NCI-H345 treated with DMSO at 0.1 percent for 48 hours (cell line): ENCODE measurements around the gene HADHA.
"Not testable (repeated sequence)": the region's sequence is repeated elsewhere in the genome, so short reads cannot be mapped to it uniquely, and the experiment has no call there.

Experiments
- DNase-seq: peaks from one replicate; lab custom pipeline; 2025; ENCODE audit not compliant: unreplicated experiment; lab: John Stamatoyannopoulos, UW

HADHA gene

DNA sequence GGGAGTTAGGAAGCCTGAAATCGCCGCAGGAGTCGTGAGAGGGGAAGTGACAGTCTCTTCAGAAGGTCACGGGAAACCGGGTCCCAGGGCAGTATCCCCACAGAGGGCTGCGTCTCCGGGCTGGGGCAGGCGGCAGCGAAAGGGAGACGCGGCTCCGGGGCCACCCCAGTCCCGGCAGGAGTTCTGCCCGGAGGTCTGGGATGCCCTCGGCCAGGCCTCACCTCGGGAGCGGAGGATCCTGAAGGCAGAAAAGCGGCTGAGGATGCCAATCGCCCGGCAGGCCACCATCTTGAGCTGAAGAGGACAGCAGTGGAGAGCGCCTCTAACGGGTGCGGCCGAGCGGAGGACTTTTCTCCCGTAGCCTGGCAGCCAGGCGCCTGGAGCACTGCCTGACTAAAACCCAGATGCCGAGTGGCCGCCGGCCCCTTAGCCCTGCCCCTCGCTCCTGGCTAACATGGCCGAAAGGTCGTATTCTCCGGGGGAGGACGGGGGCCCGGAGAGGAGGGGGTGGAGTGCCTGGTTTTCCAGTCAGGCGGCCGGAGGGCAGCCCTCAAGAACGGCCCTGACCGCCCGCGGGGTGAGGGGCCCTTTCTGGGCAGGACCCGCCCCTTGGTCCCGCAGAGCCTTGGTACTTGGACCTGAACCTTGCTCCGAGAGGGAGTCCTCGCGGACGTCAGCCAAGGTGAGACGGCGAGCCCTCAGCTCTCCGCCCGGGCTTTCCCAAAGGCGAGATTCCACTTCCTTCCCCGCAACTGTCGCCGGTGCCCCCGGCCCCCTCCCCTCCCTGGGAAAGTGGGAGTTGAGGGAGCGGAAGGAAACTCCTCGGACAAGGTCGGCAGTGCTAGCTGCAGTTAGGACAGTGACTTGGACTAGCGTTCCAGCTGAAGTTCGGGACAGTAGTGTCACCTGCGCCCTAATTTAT lies at the start of gene HADHA, which contains the start of gene HADHB:
TSS of gene HADHA (minus strand) at position 324 of the 922 bp plus-strand sequence. CDS start at position 288, 36 bp downstream.
TSS of gene HADHB (plus strand) at position 631 of the 922 bp plus-strand sequence. CDS start 9,316 bp downstream, outside the sequence.
- DNase-seq: peak; percentile 89

- no peak for DNase-seq
Measured at GRCh38 chr2:26292646-26293045, 48.2 kb upstream of the HADHA start.

DNA sequence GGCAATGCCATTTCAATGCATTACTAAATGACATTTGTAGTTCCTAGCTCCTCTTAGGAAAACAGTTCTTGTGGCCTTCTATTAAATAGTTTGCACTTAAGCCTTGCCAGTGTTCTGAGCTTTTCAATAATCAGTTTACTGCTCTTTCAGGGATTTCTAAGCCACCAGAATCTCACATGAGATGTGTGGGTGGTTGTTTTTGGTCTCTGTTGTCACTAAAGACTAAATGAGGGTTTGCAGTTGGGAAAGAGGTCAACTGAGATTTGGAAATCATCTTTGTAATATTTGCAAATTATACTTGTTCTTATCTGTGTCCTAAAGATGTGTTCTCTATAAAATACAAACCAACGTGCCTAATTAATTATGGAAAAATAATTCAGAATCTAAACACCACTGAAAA lies 45.6 kb upstream of the HADHA start:
- DNase-seq: no peak

DNA sequence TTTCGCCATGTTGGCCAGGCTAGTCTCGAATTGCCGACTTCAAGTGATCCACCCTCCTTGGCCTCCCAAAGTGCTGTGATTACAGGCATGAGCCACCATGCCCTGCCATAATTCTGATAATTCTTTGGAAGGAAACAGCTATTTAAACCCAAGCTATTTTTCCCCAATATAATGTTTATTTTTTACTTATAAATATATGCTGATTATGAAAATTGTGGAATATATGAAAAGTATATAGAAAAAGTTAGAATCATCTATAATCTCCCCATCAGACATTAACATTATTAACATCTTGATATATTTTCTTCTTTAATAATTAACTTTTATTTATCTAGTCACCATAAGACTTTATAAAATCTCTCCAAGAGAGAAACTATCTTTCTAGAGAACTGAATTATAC lies 41.5 kb upstream of the HADHA start:
- no peak for DNase-seq

- DNase-seq: no peak
Measured at GRCh38 chr2:26284132-26284531, 39.7 kb upstream of the HADHA start.

- DNase-seq: no peak
Measured at GRCh38 chr2:26283606-26284005, 39.2 kb upstream of the HADHA start.

- DNase-seq: no peak
Measured at GRCh38 chr2:26281226-26281625, 36.8 kb upstream of the HADHA start.

DNA sequence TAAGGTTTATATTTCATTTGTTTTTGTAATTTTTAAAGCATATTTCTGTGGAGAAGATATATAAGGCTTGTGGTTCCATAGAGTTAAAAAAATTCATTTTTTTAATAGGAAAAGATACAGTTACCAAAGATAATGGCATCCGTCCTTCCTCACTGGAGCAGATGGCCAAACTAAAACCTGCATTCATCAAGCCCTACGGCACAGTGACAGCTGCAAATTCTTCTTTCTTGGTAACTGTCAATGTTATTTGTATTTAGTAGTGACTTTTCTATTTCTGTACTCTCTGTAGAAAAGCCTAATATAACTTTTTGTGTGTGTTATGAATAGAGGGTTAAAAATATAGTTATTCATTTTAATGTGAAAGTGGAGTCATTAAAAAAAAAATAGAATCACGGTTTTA lies 35.5 kb upstream of the HADHA start:
- no peak for DNase-seq

GRCh38 chr2:26276484-26277227 lies 32.2 kb upstream of the HADHA start:
- no peak for DNase-seq

DNA sequence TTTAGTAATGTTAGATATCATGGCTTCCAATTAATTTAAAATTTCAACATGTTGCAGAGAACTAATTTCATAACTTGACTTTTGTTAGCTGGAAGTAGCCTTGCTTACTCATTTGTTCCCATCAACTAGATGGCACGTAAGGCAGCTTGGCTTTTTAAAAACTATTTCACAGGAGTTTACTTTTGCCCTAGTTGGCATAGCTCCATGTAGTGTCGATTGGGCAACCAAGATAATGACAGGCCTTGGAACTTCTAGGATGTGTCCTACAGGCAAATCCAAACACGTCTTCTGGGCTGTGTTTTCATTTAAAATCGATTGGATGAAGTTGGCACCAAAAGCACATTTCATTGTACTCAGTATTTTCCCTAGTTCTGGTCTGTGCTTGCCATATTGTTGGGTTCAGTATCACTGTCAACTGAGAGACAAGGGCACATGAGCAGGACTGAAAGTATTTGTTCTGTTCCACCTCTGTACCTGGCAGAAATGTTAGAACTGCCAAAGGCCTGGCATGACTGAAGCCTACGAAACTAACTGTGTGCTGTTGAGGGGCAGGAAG lies 29.7 kb upstream of the HADHA start:
- peak; percentile 81 for DNase-seq

GRCh38 chr2:26273501-26273900 lies 29.1 kb upstream of the HADHA start:
- no peak for DNase-seq

DNA sequence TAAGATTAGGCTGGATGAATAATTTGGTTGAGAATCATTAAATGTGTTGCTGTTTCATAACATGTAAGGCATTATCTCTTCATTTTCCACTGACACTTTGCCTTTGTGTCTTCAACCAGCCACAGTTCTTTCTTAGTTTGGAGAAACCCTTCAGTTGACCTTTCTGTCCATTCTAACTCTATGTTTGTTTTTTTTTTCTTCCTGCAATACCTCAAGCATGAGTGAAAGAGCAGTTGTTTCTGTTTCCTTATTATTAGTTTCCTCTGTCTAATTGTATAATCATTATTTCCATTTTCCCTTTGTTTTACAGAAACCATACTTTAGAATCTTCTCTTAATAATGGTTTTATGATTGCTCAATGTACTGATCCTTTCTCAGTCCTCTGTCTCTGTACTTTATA lies 25.9 kb upstream of the HADHA start:
- no peak for DNase-seq

- DNase-seq: no peak
Measured at GRCh38 chr2:26269571-26270158, 25.2 kb upstream of the HADHA start.

GRCh38 chr2:26268670-26269385 lies 24.4 kb upstream of the HADHA start:
- DNase-seq: not testable (repeated sequence)

- DNase-seq: no peak
Measured at GRCh38 chr2:26268213-26268612, 23.8 kb upstream of the HADHA start.

DNA sequence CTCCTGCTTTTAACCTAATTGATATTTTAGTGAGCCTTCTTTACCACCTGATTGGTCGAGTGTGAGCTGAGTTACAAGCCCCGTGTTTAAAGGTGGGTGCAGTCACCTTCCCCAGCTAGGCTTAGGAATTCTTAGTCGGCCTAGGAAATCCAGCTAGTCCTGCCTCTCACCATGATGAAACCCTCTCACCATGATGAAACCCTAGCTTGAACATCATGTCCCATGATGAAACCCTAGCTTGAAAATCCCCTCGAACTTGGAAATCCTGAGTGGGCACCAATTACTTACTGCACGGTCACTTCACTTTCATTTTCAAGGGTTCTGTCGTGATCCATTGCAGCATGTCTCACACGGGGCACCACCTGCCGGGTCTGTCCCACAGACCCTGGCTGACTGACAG lies 14.4 kb upstream of the HADHA start:
- not testable (repeated sequence) for DNase-seq

DNA sequence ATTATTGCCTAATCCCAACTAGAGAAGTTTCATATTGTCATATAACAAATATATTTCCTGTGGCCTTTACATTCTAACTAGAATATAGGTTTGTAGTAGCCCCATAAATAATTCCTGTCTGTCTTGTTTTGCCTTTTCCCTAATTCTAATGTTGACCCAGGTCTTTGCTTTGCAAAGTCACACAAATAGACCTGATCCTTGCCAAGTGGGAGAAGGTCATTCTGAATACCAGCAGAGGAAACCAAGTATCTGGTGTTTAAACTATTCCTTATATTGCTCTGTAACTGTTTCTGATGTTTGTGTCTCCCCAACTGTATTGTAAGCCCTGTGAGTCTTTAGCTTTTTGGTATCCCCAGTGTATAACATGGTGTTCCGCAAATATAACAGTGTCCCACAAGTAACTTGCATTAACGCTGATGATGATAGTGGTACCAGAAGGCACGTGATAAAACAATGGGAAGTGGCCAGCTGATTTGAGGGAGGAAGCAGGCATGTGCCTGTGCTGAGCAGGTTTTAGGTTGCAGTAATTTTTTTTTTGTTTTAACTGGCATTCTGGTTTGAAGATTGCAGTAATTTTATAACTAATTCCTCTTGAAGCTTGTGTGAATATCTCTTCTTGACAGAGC lies 11.4 kb upstream of the HADHA start:
- no peak for DNase-seq

GRCh38 chr2:26251893-26252292 lies 7.5 kb upstream of the HADHA start:
- DNase-seq: peak; percentile 88

DNA sequence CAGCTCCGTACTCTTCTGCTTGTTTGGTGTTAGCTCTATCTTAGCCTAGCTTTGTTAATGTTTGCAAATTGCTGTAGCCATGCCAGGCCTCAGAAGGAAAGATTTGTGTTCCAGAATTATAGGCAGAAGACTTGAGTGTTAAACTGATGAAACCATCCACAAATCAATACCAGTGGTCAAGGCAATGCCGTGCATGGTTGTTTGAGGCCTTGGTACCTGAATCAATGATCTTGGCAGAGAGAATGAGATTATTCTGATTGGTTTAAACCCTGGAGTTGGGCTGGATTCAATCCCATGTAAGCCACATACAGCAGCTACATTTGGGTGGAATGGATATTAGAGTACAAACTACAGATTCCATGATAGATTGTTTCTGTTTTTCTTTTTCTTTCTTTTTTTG lies 5.2 kb upstream of the HADHA start:
- no peak for DNase-seq

DNA sequence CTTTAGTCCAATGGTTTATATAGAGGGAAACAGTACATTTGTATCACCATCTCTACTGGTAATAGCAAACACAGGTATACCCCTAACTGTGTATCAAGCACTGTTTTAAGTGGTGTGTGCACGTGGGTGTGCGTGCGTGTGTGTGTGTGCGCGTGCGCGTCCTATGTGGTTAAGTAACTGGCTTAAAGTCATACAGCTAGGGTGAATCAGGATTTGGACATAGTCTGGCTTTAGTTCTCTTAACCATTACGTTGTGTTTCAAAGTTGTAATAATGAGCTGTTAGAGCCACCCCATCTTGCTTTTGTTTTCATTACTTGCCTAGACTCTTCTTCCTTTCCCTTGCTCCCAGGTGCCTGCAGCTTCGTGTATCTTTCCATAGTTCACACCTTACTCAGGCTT lies 2.4 kb upstream of the HADHA start:
- DNase-seq: no peak
